Stimulated activated CD4-positive, alpha-beta T cell treated with anti-CD3 and anti-CD28 coated beads, Interleukin-2, amount 100 ng/mL, for 4 hours (primary cell): ENCODE measurements around the gene PTOV1.
A peak's percentile ranks its signal among the peaks of the same experiment; 100 is the strongest.

Source experiments
- DNase-seq: peaks from one replicate; pipeline ENCODE4 v3.0.0-alpha.2; 2020; ENCODE audit warnings: low read depth

Gene PTOV1

GRCh38 chr19:49859682-49860335, 8.8 kb downstream of the PTOV1 start:
- DNase-seq, result no peak

GRCh38 chr19:49860336-49861102, 9.6 kb downstream of the PTOV1 start:
- DNase-seq, result no peak

DNA sequence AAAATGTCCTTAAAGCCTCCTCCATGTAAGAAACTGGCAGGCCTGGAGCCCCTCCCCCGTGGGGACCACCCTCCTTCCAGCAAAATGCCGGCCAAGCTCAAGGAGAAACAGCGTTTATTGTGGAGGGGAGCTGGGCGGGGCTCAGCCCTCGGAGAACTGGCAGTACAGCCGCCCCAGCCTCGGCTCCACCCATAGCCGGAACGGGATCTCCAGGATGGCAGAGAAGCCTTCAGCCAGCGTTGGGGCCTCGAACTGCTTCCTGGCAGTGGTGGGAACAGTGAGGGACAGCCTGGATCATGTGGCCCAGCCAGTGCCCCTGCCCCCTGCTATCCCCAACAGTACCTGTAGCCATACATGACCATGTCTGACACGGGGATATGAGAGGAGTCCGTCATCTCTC, 10.1 kb downstream of the PTOV1 start:
- no peak for DNase-seq

DNA sequence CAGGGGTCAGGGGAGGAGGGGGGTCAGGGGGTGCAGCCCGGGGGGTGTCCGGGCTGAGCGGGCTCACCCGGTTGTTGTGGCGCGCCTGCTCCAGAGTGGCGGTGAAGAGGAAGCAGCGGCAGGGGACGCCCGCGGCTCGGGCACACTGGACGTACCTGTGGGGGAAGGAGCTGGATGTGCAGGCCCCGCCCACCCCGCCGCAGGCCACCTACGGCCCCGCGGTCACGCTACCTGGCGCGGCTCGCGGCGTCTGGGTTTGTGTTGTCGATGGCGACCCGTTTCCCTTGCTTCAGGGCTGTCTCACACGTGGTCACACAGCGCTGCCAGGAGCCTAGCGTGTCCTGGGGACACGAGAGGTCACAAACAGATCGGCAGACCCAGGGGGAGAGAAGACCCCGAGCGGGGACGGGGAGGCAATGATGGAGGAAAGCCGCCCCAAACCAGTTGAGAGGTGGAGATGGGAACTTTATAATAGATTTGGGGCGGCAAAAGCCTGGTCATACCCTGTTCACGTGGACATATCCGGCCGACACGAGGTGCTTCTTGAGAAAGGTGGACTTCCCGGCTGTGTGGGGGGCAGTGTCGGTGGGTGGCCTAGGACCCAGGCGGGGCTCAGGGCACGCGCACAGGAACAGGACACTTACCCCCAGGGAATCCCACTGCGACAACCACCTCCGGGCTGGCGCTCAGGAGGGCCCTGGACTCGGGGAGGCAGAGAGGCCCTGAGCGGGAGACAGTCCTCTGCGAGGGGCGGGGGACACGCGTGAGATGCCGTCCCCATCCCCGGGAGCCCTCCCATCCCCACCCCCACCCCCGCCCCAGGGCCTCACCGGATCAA, 10.8 kb downstream of the PTOV1 start:
- DNase-seq, result no peak

- DNase-seq, result no peak
Measured at GRCh38 chr19:49862391-49863253, 11.7 kb downstream of the PTOV1 start.

- no peak for DNase-seq
Measured at GRCh38 chr19:49863254-49863934, 12.4 kb downstream of the PTOV1 start.

DNA sequence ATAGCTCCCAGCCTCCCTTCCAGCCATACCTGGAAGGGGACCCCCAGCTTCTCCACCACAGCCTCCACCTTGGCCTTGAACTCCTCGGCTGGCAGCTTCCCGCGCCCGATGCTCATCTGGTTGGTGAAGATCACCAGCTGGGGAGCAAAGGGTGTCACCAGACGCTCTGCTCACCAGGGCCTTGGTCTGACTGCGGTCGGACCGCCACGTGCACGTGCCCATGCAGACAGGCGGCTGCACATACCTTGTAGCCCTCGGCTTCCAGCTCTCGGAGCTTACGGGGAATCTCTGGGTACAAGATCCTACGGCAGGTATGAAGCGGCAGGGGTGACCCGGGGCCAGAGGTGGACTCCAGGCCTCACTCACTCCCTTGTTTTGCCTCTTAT, 13.0 kb downstream of the PTOV1 start:
- DNase-seq, result no peak

GRCh38 chr19:49864890-49865289, 13.9 kb downstream of the PTOV1 start:
- DNase-seq, result no peak

GRCh38 chr19:49866933-49867782, 16.2 kb downstream of the PTOV1 start, which contains the start of gene PNKP:
PNKP (minus strand) TSS chr19:49867576; CDS start chr19:49867204, 372 bp downstream.
- peak; percentile 88 for DNase-seq

- no peak for DNase-seq
Measured at GRCh38 chr19:49869009-49869483, 18.1 kb downstream of the PTOV1 start.

- DNase-seq, result peak; percentile 77
Measured at GRCh38 chr19:49869484-49870308, 18.7 kb downstream of the PTOV1 start.

- no peak for DNase-seq
Measured at GRCh38 chr19:49870309-49870901, 19.4 kb downstream of the PTOV1 start.

DNA sequence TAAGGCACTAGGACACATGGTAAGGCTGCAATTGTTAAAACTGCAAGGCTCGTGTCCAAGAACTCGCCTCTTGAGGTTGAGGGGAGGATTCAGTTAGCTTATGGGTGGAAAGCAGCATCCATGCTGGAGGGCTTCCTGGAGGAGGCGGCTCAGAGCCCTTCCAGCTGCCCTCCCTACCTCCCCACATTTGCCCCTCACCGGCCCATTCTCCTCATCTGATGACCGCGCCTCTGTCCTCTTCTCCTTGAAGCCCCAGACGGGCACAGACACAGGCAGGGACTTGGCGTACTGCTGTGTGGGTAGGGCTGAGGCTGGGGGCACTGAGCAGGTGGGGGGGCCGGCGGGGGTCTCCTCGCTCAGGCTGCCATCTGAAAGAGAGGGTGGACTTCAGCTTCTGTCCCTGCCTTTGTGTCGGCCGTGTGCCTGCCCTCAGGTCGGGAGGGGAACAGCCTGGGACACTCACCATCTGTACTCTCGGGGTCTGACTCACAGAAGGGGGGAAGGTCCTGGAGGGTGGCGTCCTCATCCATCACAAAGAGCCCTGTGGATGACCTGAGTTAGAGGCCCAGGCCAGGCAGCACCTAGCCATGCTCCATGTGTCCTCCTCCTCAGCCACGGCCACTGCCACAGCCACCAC, 20.5 kb downstream of the PTOV1 start:
- DNase-seq, result no peak

DNA sequence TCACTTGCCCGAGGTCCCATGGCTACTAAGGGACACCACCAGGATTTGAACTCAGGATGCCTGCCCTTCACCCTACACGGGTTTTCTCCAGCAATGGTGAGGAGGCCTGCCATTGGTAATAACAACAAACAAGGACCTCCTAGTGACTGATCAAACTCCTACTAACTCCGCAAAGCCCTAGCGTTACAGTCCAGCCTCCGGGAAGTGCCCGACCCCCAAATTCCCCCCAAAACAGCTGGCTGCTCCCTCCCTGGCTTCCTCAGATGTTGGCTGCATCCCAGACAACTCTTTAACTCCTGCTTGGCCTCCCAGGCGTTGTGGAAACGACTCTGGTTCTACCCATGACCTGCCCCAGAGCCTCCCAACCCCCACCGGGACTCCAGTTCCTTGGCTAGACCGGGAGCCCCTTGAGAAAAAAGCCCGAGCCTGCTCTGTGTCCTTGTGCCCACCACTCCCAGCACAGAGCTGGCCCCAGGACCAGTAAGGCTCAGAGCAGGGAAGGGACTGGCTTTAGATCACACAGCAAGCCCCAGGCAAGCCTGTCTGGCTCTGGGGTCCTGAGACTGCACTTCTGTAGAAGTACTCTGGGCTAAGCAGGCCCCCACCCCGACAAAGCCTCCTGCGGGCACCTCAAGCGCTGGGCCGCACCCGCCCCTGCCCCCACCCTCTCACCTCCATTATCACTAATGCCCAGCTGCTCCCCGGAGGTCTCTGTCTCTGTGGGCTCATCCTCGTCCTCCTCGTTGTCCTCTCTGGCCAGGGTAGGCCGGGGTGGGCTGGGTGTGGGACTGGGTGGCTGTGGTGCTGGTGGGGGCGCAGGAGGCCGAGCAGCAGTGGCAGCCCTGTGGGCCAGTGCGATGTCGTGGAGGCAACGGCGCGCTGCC, 21.5 kb downstream of the PTOV1 start:
- no peak for DNase-seq

DNA sequence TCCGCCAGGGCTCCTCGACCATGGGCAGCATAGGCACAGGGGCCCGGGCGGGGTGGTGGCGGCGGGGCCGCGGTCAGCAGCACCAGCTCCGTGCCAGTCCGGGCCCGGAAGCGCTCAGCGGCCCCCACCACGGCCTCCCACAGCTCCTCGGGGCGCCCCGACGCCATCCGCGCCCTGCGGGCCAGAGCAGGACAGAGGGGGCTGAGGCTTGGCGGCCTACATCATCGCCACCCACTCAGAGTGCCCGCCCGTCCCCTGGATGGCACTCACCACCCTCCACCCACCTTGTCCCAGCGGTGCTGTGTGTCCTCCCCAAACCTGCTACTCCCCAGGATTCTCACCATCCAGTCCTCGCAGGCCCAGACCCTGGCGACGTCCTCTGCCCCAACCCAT, 22.2 kb downstream of the PTOV1 start:
- DNase-seq, result no peak

- no peak for DNase-seq
Measured at GRCh38 chr19:49873834-49874233, 22.9 kb downstream of the PTOV1 start.

DNA sequence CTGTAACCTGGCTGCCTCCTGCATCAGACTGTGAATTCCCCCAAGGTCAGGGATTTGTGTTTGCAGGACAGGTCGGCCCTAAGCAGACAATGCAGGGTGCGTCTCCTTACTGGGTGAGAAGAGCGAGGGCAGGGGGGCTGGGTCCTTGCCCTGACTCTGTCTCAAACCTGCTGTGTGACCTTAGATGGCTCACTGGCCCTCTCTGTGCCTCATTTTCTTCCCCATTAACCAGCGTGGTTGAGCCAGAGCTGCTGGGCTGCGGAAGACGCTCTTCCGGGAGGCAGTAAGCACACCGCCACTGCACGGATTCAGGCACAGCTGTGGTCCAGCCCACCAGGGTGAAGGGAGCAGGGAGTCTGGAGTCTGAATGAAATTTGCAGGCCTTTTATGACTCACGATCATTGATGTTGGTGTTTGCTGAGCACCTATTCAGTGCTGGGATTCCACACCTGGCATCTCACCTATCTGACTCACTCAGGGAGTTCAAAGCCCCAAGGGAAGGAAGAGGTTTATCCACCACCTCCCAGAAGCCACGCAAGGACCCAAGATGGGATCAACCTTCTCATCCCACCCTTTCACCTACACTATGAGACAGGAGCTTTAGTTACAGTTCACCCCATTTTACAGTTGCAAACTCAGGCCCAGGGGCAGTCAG, 23.7 kb downstream of the PTOV1 start:
- no peak for DNase-seq
